NCI-H748 (cell line): Measurements from ENCODE around the gene MTHFD1L.
"Not testable (repeated sequence)": the region's sequence is repeated elsewhere in the genome, so short reads cannot be mapped to it uniquely, and the experiment has no call there.

ENCODE experiments used
- DNase-seq: peaks from one replicate; lab custom pipeline; 2025; ENCODE audit not compliant: unreplicated experiment; lab: John Stamatoyannopoulos, UW

The MTHFD1L gene

GRCh38 chr6:151012321-151013294 lies 147.1 kb downstream of the MTHFD1L start:
- no peak for DNase-seq

DNA sequence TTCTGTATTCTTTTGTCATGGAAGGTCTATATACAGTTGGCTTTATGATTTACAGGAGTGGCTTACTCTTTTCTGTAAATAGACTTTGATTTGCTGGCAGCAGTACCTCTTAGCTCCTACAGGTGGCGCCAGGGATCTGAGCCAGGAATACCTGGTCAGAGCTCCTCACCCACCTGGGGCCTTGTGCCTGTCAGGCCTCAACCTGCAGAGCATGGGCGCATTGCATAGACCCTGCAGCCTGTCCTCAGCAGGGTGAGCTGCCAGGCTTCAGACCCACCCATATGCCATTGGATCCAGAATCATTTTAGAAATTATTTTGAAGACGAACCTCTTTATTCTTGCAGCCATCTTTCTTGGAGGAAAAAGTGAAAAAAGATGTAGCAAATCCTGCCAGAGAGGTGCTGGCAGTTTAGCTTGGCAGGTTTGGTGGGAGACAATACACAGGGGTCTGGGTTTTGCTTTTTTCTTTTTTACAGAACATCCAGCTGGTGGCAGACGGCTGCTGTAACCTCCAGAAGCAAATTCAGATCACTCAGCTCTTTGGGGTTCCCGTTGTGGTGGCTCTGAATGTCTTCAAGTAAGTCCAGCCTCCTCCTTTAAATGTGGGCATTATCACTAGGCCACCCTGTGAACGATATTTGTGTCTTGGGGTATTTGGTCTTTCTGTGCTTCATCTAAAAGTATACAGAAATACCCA lies 149.1 kb downstream of the MTHFD1L start:
- peak; percentile 78 for DNase-seq

- no peak for DNase-seq
Observed at GRCh38 chr6:151015101-151015700, 149.7 kb downstream of the MTHFD1L start.

GRCh38 chr6:151016107-151016506 lies 150.6 kb downstream of the MTHFD1L start:
- no peak for DNase-seq

DNA sequence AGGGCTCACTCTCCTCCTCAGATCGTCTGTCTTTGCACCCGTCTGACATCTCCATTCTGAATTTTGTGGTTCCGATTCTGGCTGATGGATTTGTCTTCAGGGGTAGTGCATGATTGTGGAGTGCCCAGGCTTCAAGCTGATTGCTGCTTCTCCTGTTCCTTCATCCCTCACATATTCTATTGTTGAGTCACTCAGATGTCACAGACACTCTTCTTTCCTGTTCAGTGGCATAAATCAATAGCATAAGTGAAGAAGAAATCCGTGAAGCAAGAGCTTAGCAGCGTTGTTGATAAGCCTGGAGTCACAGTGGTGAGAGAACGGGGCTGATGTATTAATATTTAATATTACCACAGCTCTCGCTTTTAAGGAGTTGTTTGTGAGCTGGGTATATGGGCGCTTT lies 152.5 kb downstream of the MTHFD1L start:
- DNase-seq = no peak

- DNase-seq = no peak
Observed at GRCh38 chr6:151018911-151019782, 153.6 kb downstream of the MTHFD1L start.

- DNase-seq = no peak
Observed at GRCh38 chr6:151021896-151022295, 156.4 kb downstream of the MTHFD1L start.

GRCh38 chr6:151022492-151022891 lies 157.0 kb downstream of the MTHFD1L start:
- no peak for DNase-seq

DNA sequence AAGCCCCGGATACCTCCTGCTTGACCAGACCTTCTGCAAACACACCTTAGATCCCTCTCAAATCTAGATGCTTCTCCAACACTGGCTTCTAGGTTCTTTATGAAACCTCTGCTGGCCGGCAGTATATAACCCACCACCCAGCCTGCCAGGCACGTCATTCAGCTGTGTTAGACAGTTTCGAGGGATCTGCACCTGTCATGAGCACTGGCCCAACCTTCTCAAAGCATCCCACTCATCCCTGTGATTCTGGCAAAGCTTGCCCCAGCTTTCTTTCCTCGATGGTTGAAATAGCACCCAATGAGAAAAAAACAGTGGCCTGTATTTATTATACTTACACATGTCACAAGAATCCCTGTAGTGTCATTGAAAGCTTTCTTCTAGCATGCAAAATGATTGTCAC lies 157.8 kb downstream of the MTHFD1L start:
- DNase-seq = no peak

DNA sequence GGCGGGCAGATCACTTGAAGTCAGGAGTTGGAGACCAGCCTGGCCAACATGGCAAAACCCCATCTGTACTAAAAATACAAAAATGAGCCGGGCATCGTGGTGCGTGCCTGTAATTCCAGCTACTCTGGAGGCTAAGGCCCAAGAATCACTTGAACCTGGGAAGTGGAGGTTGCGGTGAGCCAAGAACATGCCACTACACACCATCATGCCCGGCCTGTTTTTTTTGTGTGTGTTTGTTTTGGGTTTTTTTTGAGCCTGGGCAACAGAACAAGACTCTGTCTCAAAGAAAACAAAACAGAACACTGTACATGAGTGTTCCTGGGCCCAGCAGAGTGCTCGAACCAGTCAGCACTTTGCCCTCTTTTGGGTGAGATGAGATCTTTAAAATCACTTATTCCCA lies 159.1 kb downstream of the MTHFD1L start:
- no peak for DNase-seq

GRCh38 chr6:151025076-151025475 lies 159.6 kb downstream of the MTHFD1L start:
- no peak for DNase-seq

DNA sequence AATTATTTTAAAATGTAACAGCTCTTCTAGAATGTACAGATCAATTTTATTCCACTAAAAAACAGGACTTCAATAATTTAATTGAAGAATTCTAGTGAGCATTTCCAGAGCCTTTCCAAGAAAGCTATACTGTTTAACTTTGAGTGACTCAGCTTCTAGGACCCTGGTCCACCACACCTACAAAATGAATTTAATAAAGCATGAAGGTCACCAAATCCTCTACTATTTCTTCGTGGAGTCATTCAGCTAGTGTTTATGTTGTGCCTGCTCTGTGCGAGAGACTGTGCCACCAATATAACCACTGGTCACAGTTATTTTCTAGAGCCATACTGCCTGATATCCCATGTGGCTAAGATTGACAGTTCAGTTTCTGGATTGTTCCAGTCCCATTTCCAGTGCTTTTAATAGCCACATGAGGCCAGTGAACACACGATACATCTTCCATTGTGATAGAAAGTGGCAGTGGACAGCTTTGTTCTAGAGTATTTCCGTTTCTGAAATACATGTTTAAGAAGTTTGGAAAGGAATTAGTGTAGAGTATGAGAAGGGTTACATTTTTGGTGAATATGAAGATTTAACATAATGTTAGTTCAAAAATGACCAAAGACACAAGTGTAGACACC lies 160.7 kb downstream of the MTHFD1L start:
- DNase-seq = no peak

GRCh38 chr6:151027295-151027747 lies 161.8 kb downstream of the MTHFD1L start:
- DNase-seq = peak; percentile 10

- no peak for DNase-seq
Observed at GRCh38 chr6:151027936-151028838, 162.7 kb downstream of the MTHFD1L start.

- no peak for DNase-seq
Observed at GRCh38 chr6:151029970-151030369, 164.5 kb downstream of the MTHFD1L start.

GRCh38 chr6:151032034-151032433 lies 166.5 kb downstream of the MTHFD1L start:
- no peak for DNase-seq

DNA sequence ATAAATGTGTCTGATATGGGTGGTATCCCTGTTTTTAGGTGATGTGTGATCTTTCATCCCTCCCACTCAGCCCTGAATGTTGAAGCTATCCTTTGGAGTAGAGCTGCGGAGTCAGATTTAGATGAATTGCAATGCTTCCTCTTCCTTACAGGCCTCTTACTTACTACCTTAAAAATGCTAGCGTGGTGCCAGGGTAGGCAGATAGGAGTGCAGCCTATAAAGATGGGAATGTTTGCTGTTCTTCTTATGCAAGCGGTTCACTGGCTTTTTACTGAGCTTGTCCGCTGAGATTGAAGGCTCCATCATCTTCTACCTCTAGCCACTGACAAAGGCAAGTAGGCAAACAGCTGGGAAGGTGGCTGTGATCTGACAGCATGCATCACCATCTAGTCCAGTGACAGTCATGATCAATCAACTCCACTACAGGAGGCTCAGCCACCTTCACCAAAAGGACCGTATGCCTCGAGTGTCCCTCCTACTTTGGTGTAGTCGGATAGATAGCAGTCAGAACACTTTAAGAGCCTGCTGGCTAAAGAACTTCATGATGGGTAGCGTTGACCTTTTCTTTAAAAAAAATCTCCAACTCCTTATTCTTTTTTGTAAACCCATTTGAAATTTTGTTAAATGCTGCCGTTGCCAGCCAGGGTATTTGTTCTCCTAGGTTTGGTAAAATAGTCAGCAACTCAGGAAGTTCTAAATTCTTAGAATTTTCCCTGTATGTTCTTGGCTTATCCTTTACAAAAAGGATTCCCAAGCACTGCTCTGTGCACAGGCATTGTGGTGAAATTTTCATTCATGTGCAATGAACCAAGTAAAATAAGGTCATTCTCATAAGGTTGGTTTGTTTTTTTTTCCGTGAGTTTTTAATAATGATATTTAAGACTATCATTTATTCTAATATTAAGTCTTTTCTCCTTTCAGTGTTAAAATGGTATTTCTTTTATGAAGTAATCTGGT lies 169.6 kb downstream of the MTHFD1L start:
- no peak for DNase-seq

GRCh38 chr6:151036211-151036721 lies 170.8 kb downstream of the MTHFD1L start:
- not testable (repeated sequence) for DNase-seq
